Measurements from ENCODE around the gene ETHE1. TPM values are rescaled to one million over a fixed set of nuclear protein-coding genes. Genes with fewer than 3 reads are reported as not detected.

Gene ETHE1
- total and polyA plus RNA-seq, 7 experiments from 2014 or later, result 20.3 to 59.3 (median 25.4) TPM

GRCh38 chr19:43532962-43533545 lies 6.1 kb upstream of the ETHE1 start, which contains the start of gene ZNF575:
ZNF575 (plus strand) TSS chr19:43533188; CDS start chr19:43534423, 1,235 bp downstream.
- ChIA-PET CTCF (interaction anchor here (0.6 to 2.3 kb wide), 8 partner anchors 13 to 97 kb away, joined by 3 to 20 read pairs (median 4); no protein-coding TSS in a partner anchor), POLR2A (interaction anchor here (0.6 to 5.0 kb wide), 24 partner anchors 8 to 136 kb away, joined by 3 to 30 read pairs (median 5); partner anchors contain the start of genes IRGQ, PHLDB3, XRCC1 and ZNF576)
- H3K27me3 Mint-ChIP-seq, result no peaks in the 10 kb centered on the region
- Histone ChIP-seq H3K36me3 (ENCODE audit: control insufficient read depth in 2 of 3, insufficient read depth in 3 of 3, low read length in 3 of 3) (peaks cover 0 to 2% (median 0%) of the 10 kb centered on the region in 3 experiments), H3K9me3 (ENCODE audit: control insufficient read depth in 2 of 3, low read length in 3 of 3) (no peaks in the 10 kb centered on the region), H3K4me3 (ENCODE audit: low read length) (peak within 1 kb of the TSS; percentile 98), H3K27me3 (ENCODE audit: control insufficient read depth in 2 of 2, insufficient read depth in 2 of 2, low read length in 2 of 2) (no peaks in the 10 kb centered on the region), H3K27ac (ENCODE audit: low read depth, low read length) (peak within 1 kb of the TSS; percentile 68), H3K4me1 (ENCODE audit: control insufficient read depth in 2 of 2, insufficient read depth in 2 of 2, low read length in 2 of 2) (peaks cover 12 to 14% of the 10 kb centered on the region in 2 donors)
- ATAC-seq (peak; percentile 64), DNase-seq (peak; percentile 61 to 91 (median 87))
- peak within 1 kb of the TSS; percentile 88 to 98 (median 95) for H3K4me3 Mint-ChIP-seq
- intact Hi-C loops (cut with micrococcal nuclease), result loop anchor here (1.0 to 2.0 kb wide), 9 partner anchors 8 to 136 kb away; partner anchors contain the start of genes PHLDB3 (in 2 of the 2), PINLYP (in 2 of the 2), XRCC1 (in 2 of the 2) and IRGQ (in 1 of the 2)
- peaks cover 5 to 27% (median 18%) of the 10 kb centered on the region in 7 donors for H3K4me1 Mint-ChIP-seq
- peaks cover 0 to 7% (median 4%) of the 10 kb centered on the region in 5 donors for H3K36me3 Mint-ChIP-seq
- peak within 1 kb of the TSS; percentile 90 to 98 (median 95) for H3K27ac Mint-ChIP-seq
- no peaks in the 10 kb centered on the region for H3K9me3 Mint-ChIP-seq

DNA sequence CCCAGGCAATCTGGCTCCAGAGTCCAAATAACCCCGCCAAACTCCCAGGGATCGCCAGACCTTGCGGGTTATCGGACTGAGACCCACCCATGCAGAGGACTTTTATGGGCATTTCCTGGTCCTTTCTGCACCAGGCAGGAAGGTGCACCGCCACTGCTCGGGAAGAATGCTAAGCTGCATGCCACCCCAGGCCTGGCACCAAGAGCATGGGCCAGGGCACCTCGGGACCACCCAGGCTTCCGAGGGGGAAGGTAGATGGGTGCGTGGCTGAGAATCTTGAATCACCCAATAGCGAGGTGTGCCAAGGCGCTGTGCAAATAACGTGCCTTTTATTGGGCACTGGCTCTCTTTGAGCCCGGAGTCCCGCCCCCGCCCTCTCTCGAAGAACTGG lies 5.6 kb upstream of the ETHE1 start:
- POLR2A ChIA-PET, result interaction anchor here (0.6 to 5.0 kb wide), 21 partner anchors 8 to 136 kb away, joined by 3 to 30 read pairs (median 5); partner anchors contain the start of genes IRGQ, PHLDB3, XRCC1 and ZNF576
- H3K27ac ChIP-seq (ENCODE audit: low read depth, low read length), result peak overlapping the region; percentile 68
- peak overlapping the region; percentile 90 to 95 (median 94) for H3K27ac Mint-ChIP-seq
- peak overlapping the region; percentile 88 to 98 (median 92) for H3K4me3 Mint-ChIP-seq
- no peaks in the 10 kb centered on the region for H3K9me3 ChIP-seq (ENCODE audit: control insufficient read depth in 2 of 3, low read length in 3 of 3)
- H3K36me3 Mint-ChIP-seq, result peaks cover 0 to 7% (median 4%) of the 10 kb centered on the region in 5 donors
- no peaks in the 10 kb centered on the region for H3K27me3 Mint-ChIP-seq
- DNase-seq (peak in 1 of 9 donors; percentile 38), ATAC-seq (no peak)
- H3K27me3 ChIP-seq (ENCODE audit: control insufficient read depth in 2 of 2, insufficient read depth in 2 of 2, low read length in 2 of 2), result no peaks in the 10 kb centered on the region
- no peaks in the 10 kb centered on the region for H3K9me3 Mint-ChIP-seq
- intact Hi-C loops (cut with micrococcal nuclease), result loop anchor here (2.0 kb wide), 3 partner anchors 22 to 136 kb away; no protein-coding TSS in a partner anchor
- peaks cover 5 to 30% (median 23%) of the 10 kb centered on the region in 7 donors for H3K4me1 Mint-ChIP-seq
- peaks cover 15 to 19% of the 10 kb centered on the region in 2 donors for H3K4me1 ChIP-seq (ENCODE audit: control insufficient read depth in 2 of 2, insufficient read depth in 2 of 2, low read length in 2 of 2)
- peak overlapping the region; percentile 98 for H3K4me3 ChIP-seq (ENCODE audit: low read length)
- no peaks in the 10 kb centered on the region for H3K36me3 ChIP-seq (ENCODE audit: control insufficient read depth in 2 of 3, insufficient read depth in 3 of 3, low read length in 3 of 3)
- CTCF ChIA-PET, result interaction anchor here (0.6 to 2.3 kb wide), 8 partner anchors 13 to 100 kb away, joined by 3 to 20 read pairs (median 4); no protein-coding TSS in a partner anchor

DNA sequence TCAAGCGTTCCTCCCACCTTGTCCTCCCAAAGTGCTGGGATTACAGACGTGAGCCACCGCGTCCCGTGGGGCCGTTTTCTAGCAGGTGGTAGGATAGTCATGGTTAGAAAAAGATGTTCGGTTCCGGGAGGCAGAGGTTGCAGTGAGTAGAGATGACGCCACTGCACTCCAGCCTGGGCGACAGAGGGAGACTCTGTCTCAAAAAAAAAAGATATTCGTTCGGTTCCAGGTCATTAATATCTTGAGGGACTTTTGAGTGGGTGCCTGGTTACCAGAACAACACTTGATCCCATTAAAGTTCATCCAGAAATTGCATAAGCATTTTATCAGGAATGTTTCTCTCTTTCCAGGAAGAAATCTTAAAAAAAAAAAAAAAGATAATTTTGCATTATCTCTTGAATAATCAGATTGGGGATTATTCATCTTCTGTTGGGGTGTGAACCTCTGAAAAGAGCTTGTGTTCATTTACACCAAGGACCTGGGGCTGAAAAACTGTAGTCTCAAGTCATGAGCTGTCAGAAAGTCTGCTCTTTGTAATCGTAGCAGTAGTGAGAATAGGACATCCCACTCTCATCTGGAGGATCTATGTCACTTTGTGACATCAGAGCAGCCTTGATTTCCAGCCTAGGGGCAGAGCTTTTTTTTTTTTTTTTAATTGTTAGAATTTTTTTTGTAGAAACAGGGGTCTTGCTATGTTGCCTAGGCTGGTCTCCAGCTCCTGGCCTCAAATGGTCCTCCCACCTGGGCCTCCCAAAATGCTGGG lies 1.0 kb upstream of the ETHE1 start:
- Mint-ChIP-seq H3K36me3 (peaks cover 0 to 1% (median 0%) of the 10 kb centered on the region in 5 donors), H3K4me1 (peaks cover 14 to 42% (median 30%) of the 10 kb centered on the region in 7 donors)
- POLR2A ChIA-PET, result interaction anchor here (0.6 to 1.7 kb wide), 4 partner anchors 25 to 88 kb away, joined by 4 to 7 read pairs (median 4); no protein-coding TSS in a partner anchor

GRCh38 chr19:43525836-43526771 lies 897 bp downstream of the ETHE1 start:
- H3K36me3 ChIP-seq (ENCODE audit: control insufficient read depth in 2 of 3, insufficient read depth in 3 of 3, low read length in 3 of 3), result peaks cover 0 to 7% (median 0%) of the 10 kb centered on the region in 3 experiments
- Mint-ChIP-seq H3K4me3 (peak overlapping the region; percentile 78 to 94 (median 84)), H3K4me1 (peaks cover 18 to 38% (median 25%) of the 10 kb centered on the region in 7 donors), H3K36me3 (peaks cover 0 to 5% (median 0%) of the 10 kb centered on the region in 5 donors), H3K27ac (peak overlapping the region; percentile 44 to 91 (median 83)), H3K9me3 (no peaks in the 10 kb centered on the region), H3K27me3 (no peaks in the 10 kb centered on the region)
- DNase-seq (peak in 6 of 9 donors; percentile 11 to 39 (median 26)), ATAC-seq (peak; percentile 23)
- H3K4me3 ChIP-seq (ENCODE audit: low read length), result peak overlapping the region; percentile 75
- CTCF ChIA-PET, result interaction anchor here (1.6 to 11.4 kb wide), 3 partner anchors 62 to 87 kb away, joined by 3 to 250 read pairs (median 11); no protein-coding TSS in a partner anchor
- H3K4me1 ChIP-seq (ENCODE audit: control insufficient read depth in 2 of 2, insufficient read depth in 2 of 2, low read length in 2 of 2), result peaks cover 14 to 24% of the 10 kb centered on the region in 2 donors
- intact Hi-C loops (cut with micrococcal nuclease), result loop anchor here (1.0 to 10.0 kb wide), 4 partner anchors 7 to 259 kb away; partner anchors contain the start of genes ZNF575 (in 2 of the 2) and KCNN4 (in 1 of the 2)
- peak overlapping the region; percentile 81 for H3K27ac ChIP-seq (ENCODE audit: low read depth, low read length)
- H3K9me3 ChIP-seq (ENCODE audit: control insufficient read depth in 2 of 3, low read length in 3 of 3), result no peaks in the 10 kb centered on the region
- POLR2A ChIA-PET, result interaction anchor here (0.8 to 2.4 kb wide), 6 partner anchors 11 to 143 kb away, joined by 3 to 15 read pairs (median 3); partner anchors contain the start of gene XRCC1
- no peaks in the 10 kb centered on the region for H3K27me3 ChIP-seq (ENCODE audit: control insufficient read depth in 2 of 2, insufficient read depth in 2 of 2, low read length in 2 of 2)

More for the DNA sequence above, 1.0 kb upstream of the ETHE1 start:
- H3K9me3 ChIP-seq (ENCODE audit: control insufficient read depth in 2 of 3, low read length in 3 of 3), result no peaks in the 10 kb centered on the region
- intact Hi-C loops (cut with micrococcal nuclease), result loop anchor here (1.0 to 10.0 kb wide), 4 partner anchors 24 to 257 kb away; partner anchors contain the start of genes PHLDB3 (in 2 of the 2) and KCNN4 (in 1 of the 2)
- H3K4me3 ChIP-seq (ENCODE audit: low read length), result no peak overlapping the region
- no peaks in the 10 kb centered on the region for H3K27me3 Mint-ChIP-seq
- peaks cover 21 to 30% of the 10 kb centered on the region in 2 donors for H3K4me1 ChIP-seq (ENCODE audit: control insufficient read depth in 2 of 2, insufficient read depth in 2 of 2, low read length in 2 of 2)
- peak overlapping the region; percentile 81 for H3K27ac ChIP-seq (ENCODE audit: low read depth, low read length)
- peaks cover 0 to 5% (median 0%) of the 10 kb centered on the region in 3 experiments for H3K36me3 ChIP-seq (ENCODE audit: control insufficient read depth in 2 of 3, insufficient read depth in 3 of 3, low read length in 3 of 3)
- DNase-seq, result no peak
- H3K27ac Mint-ChIP-seq, result peak overlapping the region in 6 of 9 donors; percentile 33 to 91 (median 56)
- CTCF ChIA-PET, result interaction anchor here (0.6 to 3.4 kb wide), 8 partner anchors 8 to 94 kb away, joined by 3 to 19 read pairs (median 4); partner anchors contain the start of gene IRGQ
- H3K4me3 Mint-ChIP-seq, result peak overlapping the region in 8 of 10 donors; percentile 10 to 90 (median 54)
- no peak for ATAC-seq
- no peaks in the 10 kb centered on the region for H3K27me3 ChIP-seq (ENCODE audit: control insufficient read depth in 2 of 2, insufficient read depth in 2 of 2, low read length in 2 of 2)
- no peaks in the 10 kb centered on the region for H3K9me3 Mint-ChIP-seq

Data from naive thymus-derived CD4-positive, alpha-beta T cell (primary cell).